UCSD-AML1 (cell line): ENCODE data around the gene HLA-C.
"Not testable (repeated sequence)": the region's sequence is repeated elsewhere in the genome, so short reads cannot be mapped to it uniquely, and the experiment has no call there.

Source experiments
- DNase-seq: peaks from one replicate; lab custom pipeline; 2025; ENCODE audit not compliant: unreplicated experiment; lab: John Stamatoyannopoulos, UW

The HLA-C gene

DNA sequence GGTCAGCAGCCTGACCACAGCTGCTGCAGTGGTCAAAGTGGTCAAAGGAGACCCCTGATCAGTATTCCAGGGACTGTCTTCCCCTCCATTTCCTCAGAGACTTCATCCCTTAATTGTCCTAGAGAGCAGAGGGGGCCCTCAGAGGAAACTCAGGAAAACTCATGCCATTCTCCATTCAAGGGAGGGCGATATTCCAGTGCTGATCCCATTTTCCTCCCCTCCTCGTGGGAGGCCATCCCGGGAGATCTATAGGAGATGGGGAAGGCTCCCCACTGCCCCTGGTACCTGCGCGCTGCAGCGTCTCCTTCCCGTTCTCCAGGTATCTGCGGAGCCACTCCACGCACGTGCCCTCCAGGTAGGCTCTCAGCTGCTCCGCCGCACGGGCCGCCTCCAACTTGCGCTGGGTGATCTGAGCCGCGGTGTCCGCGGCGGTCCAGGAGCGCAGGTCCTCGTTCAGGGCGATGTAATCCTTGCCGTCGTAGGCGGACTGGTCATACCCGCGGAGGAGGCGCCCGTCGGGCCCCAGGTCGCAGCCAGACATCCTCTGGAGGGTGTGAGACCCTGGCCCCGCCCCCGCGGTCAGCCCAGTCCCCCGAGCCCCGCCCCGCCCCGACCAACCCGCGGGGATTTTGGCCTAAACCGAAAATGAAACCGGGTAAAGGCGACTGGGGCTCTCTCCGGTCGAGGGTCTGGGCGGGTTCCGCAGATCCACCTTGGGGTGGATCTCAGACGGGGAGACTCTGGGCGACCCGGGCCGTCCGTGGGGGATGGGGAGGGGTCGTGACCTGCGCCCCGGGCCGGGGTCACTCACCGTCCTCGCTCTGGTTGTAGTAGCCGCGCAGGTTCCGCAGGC, 878 bp downstream of the HLA-C start:
- no peak for DNase-seq

DNA sequence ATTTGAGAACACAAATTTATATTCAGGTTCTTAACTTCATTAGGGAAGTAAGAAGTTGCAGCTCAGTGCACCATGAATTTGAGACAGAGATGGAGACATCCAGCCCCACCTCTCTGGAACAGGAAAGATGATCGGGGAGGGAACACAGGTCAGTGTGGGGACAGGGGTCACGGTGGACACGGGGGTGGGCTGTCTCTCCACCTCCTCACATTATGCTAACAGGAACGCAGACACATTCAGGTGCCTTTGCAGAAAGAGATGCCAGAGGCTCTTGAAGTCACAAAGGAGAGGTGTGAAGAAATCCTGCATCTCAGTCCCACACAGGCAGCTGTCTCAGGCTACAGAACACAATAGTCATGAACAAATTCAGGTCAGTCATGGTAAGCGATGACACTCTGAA, 3.1 kb downstream of the HLA-C start:
- DNase-seq: no peak

DNA sequence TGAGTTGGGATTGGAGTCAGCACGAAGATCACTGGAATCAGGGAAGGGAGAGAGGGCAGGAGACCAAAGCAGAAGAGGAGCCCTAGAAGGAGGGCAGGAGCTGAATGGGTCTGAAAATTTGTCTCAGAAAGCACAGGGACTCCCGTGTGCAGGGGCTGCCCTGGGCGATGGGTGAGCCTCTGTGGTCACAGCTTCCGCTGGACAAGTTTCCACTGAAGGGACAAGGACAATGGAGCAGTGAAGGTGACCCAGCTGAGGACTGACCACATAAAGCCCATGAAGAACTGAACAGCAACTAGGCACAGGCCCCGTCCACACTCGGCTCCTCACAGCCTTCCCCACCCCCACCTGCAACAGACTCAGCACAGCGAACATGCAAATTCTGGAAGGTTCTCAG, 3.5 kb downstream of the HLA-C start:
- no peak for DNase-seq

DNA sequence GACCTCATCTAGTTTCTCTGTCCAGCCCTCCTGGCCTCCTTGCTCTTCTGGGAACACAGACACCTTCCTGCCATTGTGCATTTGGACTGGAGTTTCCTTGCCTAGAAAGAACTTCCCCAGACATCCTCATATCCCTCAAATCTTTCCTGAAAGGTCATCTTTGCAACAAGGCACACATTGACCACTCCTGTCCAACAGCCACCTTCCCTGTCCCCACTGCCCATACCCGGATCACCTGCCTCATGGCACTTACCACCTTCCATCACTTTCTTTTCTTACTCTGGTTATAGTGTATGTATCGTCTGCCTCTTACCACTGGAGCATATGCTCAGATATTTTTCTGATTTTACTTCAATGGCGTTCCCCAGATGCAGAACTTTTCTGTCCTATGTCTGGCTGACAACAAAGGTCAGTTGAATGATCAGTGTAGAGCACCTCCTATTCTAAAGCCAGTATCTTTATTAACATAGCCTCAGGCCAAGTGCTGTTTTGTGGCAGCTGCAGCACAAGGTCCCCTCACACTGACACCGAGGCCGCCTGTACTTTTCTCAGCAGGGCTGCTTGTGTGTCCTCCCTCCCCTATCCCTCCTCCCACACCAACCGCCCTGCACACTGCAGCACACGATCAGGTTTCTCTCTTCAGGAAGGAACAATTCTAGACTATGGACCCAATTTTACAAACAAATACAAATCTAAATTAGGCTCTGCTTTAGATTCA, 4.1 kb downstream of the HLA-C start:
- DNase-seq: no peak

DNA sequence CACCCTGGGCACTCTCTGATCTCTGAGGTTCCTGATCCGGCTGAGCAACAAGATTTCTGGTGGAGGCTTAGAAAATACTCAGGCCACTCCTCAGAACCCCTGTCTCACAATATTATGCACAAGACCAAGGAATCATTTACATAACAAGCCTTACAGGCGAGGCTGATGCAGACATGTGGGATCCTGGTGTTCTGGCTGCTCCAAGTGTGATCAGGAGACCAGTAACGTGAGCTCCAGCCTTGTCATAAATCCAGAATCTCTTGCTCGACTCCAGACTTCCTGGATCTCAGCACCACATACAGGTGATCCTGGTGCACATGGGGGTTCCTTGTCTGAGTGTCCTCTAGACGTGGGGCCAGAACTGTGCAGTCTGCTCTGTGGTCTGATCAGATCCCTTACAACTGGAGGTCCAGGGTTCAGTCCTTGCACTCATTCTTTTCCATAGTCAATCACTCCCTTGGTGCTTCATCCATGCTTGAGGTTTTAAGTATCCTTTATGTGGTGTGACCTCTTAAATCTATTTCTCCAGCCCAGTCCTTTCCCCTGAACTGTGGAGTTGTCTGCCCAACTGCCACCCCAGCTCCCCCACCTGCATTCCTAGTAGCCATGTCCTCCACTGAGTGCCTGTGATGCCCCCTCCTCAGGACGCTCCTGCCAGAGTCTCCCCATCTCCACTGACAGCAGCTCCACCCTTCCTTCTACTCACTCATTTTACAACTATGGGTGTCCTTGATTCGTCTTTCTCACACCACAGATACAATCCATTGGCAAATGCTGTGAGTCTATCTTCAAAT, 5.1 kb downstream of the HLA-C start:
- DNase-seq: no peak

DNA sequence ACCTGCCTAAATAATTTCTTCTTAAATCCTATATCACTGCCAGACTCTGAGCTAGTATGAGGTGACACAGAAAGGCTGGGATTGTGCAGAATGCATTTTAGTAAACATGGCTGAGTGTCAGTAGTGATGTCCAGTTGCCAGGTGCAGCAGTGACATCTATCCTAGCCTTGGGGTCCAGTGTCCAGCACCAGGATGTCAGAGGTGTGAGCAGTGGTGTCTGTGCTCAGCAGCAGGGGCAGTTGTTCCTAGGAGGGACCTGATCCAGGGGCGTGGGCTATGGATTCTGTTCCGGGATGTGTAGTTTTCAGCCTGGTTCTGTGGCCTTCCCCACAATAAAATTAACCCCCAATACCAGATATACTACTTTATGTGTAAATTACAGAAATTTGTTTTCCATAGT, 6.0 kb downstream of the HLA-C start:
- no peak for DNase-seq

DNA sequence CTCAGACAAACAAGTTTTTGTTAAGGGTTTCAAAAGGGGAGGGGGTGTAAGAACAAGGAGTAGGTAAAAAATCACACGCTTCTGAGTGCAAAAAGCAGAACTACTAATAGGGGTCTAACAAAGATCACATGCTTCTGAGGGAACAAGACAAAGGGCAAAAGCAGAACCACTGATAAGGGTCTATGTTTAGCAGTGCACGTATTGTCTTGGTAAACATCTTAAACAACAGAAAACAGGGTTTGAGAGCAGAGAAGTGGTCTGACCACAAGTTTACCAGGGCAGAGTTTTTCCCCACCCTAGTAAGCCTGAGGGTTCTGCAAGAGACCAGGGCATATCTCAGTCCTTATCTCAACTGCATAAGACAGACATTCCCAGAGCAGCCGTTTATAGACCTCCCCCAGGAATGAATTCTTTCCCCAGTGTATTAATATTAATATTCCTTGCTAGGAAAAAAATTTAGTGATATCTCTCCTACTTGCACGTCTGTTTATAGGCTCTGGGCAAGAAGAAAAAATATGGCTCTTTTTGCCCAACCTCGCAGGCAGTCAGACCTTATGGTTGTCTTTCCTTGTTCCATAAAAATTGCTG, 8.5 kb downstream of the HLA-C start:
- not testable (repeated sequence) for DNase-seq

DNA sequence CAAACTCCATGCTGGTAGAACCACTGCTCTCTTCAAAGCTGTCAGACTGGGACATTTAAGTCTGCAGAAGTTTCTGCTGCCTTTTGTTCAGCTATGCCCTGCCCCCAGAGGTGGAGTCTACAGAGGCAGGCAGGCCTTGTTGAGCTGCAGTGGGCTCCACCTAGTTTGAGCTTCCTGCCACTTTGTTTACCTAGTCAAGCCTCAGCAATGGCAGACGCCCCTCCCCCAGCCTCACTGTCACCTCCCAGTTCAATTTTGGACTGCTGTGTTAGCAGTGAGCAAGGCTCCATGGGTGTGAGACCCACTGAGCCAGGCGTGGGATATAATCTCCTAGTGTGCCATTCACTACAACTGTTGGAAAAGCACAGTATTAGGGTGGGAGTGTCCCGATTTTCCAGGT, 11.9 kb downstream of the HLA-C start:
- DNase-seq: not testable (repeated sequence)

DNA sequence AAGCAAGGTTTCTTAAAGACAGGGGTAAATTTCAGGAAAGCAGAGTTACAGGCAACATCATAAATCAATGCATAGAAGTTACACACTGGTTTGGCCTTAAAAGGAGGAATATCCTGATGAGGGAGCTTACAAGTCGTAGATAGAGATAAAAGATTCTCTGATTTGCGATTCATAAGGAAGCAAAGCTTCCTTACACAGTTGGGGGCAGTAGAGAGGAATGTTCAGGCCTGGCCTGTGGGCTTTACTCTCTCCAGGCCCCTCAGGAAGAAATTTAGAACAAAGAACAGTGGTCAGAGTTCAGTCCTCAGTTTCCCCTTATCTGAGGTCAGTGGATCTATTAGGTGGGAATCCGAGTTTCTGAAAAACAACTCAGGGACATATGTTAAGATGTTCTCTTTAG, 19.3 kb downstream of the HLA-C start:
- no peak for DNase-seq

DNA sequence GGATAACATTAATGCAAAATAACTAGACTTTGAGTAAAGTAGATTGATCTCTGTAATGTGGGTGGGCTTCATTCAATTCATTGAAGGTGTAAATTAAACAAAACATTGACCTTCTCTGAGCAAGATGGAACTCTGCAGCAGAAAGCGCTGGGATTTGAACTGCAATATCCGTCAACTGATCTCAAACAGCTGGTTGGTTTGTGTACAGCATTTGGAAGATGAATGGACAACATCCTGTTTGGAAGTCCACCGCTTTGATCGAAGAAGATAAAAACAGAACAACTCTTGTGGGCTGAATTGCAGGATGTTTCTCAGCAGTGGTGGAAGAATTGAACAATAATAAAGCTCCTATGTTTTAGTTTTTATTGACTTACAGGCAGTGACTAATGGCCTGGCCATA, 20.6 kb downstream of the HLA-C start:
- DNase-seq: no peak

DNA sequence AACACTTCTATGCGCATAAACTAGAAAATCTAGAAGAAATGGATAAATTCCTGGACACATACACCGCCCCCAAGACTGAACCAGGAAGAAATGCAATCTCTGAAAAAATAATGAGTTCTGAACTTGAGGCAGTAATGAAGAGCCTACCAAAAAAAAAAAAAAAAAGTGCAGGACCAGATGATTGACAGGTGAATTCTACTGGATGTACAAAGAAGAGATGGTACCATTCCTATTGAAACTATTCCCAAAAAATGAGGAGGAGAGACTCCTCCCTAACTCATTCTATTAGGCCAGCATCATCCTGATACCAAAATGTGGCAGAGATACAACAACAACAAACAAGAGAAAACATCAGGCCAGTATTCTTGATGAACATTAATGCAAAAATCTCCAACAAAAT, 22.7 kb downstream of the HLA-C start:
- DNase-seq: no peak

DNA sequence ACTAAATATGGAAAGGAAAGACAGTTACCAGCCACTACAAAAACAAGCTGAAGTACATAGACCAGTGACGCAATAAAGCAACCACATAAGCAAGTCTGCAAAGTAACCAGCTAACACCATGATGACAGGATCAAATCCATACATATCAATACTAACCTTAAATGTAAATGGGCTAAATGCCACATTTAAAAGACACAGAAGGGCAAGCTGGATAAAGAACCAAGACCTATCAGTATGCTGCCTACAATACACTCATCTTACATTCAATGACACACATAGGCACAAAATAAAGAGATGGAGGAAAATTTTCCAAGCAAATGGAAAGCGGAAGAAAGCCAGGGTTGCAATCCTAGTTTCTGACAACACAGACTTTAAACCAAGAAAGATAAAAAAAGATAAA, 24.1 kb downstream of the HLA-C start:
- DNase-seq: no peak

DNA sequence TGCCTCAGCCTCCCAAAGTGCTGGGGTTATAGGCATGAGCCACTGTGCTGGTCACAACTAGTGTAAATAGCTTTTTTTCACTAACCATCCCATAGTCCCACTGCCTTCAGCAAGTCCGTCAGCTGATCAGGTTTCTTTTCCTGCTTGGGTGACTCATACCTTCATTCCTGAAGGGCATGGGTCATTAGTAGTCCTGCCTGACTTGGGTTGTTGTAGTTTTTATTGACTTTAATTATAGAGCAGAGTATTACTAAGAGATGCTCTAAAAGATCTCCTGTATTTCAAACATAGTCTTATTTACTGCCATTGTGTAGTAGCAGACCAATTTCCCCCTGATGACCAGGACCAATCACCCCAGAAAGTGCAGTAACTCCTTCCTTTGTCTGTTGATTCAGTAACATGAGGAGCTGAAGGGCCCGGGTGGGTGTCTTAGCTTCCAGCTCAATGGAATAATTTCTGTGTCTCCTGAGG, 25.8 kb downstream of the HLA-C start:
- no peak for DNase-seq

DNA sequence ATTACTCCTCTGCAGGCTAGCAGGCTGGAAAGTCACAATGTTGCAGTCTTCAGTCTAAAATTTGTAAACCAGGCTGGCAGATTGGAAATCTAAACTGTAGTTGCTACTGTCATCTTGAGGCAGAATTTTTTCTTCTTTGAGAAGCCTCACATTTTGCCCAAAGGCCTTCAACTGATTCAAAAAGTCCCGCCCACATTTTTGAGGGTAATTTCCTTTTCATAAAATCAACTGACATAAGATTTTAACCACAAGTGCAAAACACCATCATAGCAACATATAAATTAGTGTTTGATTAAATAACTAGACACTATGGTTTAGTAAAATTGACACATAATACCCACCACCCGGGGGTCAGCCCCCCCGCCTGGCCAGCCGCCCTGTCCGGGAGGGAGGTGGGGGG, 28.4 kb downstream of the HLA-C start:
- DNase-seq: no peak

DNA sequence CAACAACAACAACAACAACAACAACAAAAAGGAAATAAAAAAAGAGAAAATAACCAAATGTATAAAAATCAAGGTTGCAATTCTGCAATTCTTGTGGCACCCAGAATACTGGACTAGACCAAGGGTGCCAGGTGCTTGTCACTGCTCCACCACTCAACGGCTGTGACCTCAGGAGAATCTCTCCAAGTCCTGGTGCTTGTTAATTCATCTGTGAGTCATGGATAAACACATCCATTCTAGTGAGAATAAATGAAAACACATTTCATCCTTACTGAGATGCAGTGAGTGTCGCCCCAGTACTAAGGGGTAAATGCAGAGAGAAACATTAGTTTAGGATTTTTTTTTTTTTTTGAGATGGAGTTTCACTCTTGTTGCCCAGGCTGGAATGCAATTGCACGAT, 32.0 kb downstream of the HLA-C start:
- DNase-seq: no peak

DNA sequence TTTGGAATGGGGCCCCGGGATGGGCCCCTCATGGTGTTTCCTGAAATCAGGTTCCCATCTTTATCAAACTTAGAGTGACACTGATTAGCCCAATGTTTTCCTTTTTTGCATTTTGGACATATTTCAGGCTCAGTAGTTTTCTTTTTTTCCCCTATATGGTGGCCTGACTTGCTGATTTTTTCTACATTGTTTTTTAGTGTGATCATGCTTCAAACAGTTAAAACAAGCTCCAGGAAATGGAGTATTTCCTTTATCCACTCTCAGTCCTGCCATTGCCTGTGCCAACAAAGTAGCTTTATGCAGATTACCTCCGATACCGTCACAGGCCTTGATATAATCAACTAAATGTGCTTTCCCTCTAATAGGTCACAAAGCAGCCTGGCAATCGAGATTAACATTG, 37.8 kb downstream of the HLA-C start:
- DNase-seq: not testable (repeated sequence)

DNA sequence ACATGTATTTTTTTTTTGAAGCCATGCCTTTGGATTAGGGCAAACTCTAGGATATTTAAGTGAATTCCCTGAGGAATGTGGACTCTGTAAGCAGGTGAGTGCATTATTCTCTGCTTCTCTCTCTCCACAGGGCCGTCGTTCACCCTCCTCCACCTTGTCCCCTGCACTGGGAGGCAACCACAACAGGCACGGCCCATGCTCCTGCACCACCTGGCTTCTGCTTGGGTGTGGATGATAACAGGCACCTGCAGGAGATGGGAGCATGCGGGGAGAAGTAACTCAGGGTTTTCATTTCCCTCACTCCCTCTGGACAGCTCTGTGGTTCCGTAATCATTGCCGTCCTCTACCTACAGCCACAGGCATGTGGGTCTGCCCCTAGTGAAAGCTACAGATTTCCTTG, 43.4 kb downstream of the HLA-C start:
- DNase-seq: no peak

DNA sequence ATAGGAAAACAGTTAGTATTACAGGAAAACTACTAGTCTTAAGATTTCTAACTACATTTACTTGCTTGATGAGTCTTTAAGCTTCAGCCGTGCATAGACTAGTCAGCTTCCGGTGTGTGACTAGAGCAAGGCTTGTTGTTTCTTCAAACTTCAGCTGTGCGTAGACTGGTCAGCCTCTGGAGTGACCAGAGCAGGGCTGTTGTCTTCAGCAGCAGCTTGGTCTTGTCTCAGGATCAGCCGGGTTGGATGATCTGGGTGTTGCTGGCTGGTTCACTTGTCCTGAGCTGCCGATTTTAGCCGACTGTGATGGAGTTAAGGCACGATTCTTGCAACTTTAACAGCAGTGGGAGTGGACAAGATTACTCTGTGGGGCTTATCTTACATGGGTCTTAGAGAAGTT, 44.7 kb downstream of the HLA-C start:
- no peak for DNase-seq

DNA sequence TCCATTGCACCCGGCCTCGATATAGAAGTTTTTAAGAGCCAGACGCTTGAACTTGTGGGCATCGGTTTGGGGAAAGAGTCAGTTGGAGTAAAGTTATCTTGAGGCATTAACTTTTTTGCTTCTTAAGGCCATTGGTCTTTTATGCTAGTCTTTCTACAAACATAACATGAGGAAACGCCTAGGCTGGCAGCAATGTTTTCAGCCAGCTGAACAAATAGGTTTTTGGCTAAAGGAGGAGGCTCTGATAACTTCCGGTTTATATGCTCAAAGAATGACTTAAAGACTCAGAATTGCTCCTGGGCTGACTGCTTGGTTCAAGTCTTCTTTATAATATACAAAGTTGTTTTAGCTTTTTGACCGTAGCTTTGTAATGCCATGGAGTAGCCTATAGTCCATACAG, 46.2 kb downstream of the HLA-C start:
- no peak for DNase-seq

DNA sequence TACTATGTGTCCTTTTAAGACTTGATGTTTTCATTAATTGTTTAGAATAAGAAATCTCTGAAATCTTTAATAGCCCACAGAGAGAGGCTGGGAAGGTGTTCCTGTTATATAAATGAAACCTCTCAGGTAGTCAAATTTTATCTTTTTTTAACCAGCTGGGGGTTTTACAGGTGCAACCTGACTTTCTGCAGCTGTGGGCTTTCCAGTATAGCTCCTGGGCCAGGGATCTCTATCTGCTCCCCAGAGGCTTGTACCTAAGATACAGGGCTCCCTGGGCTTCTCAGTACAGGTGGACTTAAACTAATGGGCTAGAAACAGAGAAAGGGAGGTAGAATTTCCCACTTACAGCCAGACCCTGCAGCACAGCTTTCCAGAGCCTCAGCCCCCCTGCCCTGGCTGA, 49.4 kb downstream of the HLA-C start:
- DNase-seq: no peak
